ENCODE measurements around the gene U2AF1L4. TPM values are rescaled to one million over a fixed set of nuclear protein-coding genes. Genes with fewer than 3 reads are reported as not detected.
A peak's percentile ranks its signal among the peaks of the same experiment; 100 is the strongest.

U2AF1L4 gene
- total RNA-seq, 3 donors from 2014 or later (not counting 1 experiment from before 2014, with no cell fraction given): 63.7 to 78.2 (median 73.0) TPM

DNA sequence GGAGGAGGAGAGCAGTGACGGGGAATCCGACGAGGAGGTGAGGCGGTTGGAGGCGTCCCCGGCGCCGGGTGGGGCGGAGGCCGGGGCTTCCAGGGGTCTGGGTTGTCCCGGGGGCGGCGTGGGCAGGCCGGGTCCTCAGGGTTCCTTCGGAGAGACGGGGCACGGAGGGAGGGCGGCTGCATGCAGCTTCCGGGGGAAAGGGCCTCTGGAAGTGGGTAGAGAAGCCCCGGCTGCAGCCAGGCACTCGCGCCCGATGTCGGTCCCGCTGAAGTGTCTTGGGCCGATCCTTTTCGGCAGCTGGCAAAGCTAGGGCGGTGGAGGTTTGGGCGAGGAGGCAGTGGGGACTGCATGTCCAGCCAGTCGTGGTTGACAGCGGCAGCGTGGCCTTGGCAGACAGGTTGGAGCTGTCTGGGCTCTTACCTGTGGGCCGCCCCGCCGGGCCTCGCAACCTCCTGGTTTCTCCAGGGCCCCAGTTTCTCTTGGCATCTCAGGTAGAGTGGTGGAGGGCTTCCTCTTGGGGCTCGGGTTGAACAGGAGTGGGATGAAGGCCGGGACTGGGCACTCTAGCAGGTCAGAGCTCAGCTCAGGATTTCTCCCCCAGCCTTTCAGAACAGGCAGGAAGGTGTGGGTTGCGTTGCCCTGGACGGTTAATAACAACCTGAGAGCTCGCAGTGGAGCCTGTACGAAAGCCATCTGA, 26.7 kb downstream of the U2AF1L4 start:
- Histone ChIP-seq H3K4me1 (ENCODE audit: control insufficient read depth, insufficient read depth, low read length) (peaks cover 41% of the 10 kb centered on the region), H3K9me3 (ENCODE audit: control insufficient read depth, insufficient read depth, low read length) (no peaks in the 10 kb centered on the region), H3K27ac (ENCODE audit: low read length) (peak overlapping the region; percentile 22), H3K36me3 (ENCODE audit: control insufficient read depth, insufficient read depth, low read length) (peaks cover 24% of the 10 kb centered on the region), H3K27me3 (ENCODE audit: control insufficient read depth, insufficient read depth, low read length) (no peaks in the 10 kb centered on the region), H3K4me3 (ENCODE audit: low read length) (peak overlapping the region; percentile 49)
- ATAC-seq: no peak
- Mint-ChIP-seq H3K4me1 (peaks cover 16 to 64% of the 10 kb centered on the region in 2 donors), H3K36me3 (no peaks in the 10 kb centered on the region), H3K4me3 (peak overlapping the region; percentile 87), H3K9me3 (no peaks in the 10 kb centered on the region), H3K27ac (peak overlapping the region; percentile 63 to 76), H3K27me3 (ENCODE audit: low read depth in 2 of 2) (no peaks in the 10 kb centered on the region)
- TF ChIP-seq, protein P1, sequence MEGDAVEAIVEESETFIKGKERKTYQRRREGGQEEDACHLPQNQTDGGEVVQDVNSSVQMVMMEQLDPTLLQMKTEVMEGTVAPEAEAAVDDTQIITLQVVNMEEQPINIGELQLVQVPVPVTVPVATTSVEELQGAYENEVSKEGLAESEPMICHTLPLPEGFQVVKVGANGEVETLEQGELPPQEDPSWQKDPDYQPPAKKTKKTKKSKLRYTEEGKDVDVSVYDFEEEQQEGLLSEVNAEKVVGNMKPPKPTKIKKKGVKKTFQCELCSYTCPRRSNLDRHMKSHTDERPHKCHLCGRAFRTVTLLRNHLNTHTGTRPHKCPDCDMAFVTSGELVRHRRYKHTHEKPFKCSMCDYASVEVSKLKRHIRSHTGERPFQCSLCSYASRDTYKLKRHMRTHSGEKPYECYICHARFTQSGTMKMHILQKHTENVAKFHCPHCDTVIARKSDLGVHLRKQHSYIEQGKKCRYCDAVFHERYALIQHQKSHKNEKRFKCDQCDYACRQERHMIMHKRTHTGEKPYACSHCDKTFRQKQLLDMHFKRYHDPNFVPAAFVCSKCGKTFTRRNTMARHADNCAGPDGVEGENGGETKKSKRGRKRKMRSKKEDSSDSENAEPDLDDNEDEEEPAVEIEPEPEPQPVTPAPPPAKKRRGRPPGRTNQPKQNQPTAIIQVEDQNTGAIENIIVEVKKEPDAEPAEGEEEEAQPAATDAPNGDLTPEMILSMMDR (IDR thresholded peaks at IDR 0.05): no peak
- intact Hi-C loops (cut with micrococcal nuclease): no loop called here
- peak; percentile 34 to 65 for DNase-seq
- WGBS (ENCODE audit: insufficient coverage): under 1% methylated on average over 42 of the region's 42 CpGs

DNA sequence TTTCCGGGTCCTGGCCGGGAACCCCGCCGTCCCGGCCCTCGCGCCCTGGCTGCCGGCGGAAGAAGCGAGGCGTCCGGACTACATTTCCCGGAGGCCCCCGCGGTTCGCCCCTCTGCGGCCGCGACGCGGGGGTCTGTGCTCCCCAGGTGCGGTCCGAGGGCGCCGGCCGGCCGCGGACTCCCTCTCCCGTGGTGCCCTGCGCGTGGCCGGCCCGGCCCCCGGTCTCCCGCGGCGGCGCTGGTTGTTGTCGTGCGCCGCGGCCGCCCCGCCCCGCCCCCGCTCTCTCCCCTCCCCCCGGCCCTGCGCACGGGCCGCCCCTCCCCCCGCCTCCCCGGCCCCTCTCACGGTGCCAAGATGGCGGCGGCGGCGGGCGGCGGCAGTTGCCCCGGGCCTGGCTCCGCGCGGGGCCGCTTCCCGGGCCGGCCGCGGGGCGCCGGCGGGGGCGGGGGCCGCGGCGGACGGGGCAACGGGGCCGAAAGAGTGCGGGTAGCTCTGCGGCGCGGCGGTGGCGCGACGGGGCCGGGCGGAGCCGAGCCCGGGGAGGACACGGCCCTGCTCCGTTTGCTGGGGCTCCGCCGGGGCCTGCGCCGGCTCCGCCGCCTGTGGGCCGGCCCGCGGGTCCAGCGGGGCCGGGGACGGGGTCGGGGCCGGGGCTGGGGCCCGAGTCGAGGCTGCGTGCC, 27.4 kb downstream of the U2AF1L4 start, which contains the start of gene KMT2B:
KMT2B (plus strand) TSS at position 339 of the 680 bp plus-strand sequence; CDS start at position 355, 16 bp downstream.
- Histone ChIP-seq H3K36me3 (ENCODE audit: control insufficient read depth, insufficient read depth, low read length) (peaks cover 17% of the 10 kb centered on the region), H3K4me1 (ENCODE audit: control insufficient read depth, insufficient read depth, low read length) (peaks cover 41% of the 10 kb centered on the region), H3K9me3 (ENCODE audit: control insufficient read depth, insufficient read depth, low read length) (no peaks in the 10 kb centered on the region), H3K4me3 (ENCODE audit: low read length) (peak within 1 kb of the TSS; percentile 86), H3K27ac (ENCODE audit: low read length) (peak within 1 kb of the TSS; percentile 79), H3K27me3 (ENCODE audit: control insufficient read depth, insufficient read depth, low read length) (no peaks in the 10 kb centered on the region)
- DNase-seq (no peak), ATAC-seq (peak; percentile 39 to 66 (median 57))
- Mint-ChIP-seq H3K9me3 (no peaks in the 10 kb centered on the region), H3K4me3 (peak within 1 kb of the TSS; percentile 99), H3K27ac (peak within 1 kb of the TSS; percentile 94 to 98), H3K4me1 (peaks cover 16 to 64% of the 10 kb centered on the region in 2 donors), H3K36me3 (no peaks in the 10 kb centered on the region), H3K27me3 (ENCODE audit: low read depth in 2 of 2) (no peaks in the 10 kb centered on the region)
- intact Hi-C loops (cut with micrococcal nuclease): loop anchor here (1.0 to 2.0 kb wide), 7 partner anchors 22 to 213 kb away; partner anchors contain the start of genes PSENEN, RBM42 and U2AF1L4
- TF ChIP-seq, protein P1 (IDR thresholded peaks at IDR 0.05): no peak
- WGBS (ENCODE audit: insufficient coverage): under 1% methylated on average over 102 of the region's 109 CpGs

DNA sequence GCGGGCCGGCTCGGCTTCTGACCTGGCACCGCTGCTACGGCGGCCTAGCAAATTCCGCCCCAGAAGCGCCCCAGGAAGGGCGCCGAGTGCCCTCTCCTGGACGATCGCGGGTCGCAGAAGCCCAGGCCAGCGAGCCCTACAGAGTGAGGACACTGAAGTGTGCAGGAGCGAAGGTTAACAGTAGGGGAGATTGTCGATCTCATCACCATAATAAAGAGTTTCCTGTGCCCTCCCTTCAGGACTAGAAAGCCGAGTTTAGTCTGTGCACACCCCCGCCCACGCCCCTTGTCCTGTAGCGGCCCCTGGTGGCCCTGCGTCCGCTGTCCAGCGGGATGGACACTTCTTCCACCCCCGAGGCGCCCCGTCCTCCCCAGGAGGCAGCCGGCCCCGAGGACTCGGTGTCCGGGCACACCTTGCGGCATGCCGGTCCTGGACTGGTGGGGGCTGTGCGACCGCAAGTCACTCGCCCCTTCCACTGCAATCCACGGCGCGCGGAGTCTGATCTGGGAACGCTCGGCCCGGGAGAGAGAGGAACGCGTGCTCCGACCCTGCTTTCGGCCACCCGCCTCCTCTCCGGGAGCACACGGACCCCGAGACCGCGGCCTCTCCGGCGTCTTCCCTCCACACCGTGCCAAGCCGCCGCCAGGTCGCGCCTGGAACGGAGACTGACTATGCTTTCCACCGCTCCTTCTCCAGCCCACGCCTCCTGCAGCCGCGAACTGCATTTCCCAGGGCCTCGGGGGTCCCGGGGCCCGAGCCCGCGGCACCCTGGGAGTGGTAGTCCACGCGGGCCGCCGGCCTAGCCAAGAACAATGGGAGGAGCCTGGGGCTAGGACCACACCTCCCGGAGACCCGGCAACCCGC, 28.2 kb downstream of the U2AF1L4 start:
- ATAC-seq (peak; percentile 83 to 93 (median 86)), DNase-seq (peak; percentile 89 to 98)
- Histone ChIP-seq H3K27me3 (ENCODE audit: control insufficient read depth, insufficient read depth, low read length) (no peaks in the 10 kb centered on the region), H3K4me3 (ENCODE audit: low read length) (peak overlapping the region; percentile 86), H3K4me1 (ENCODE audit: control insufficient read depth, insufficient read depth, low read length) (peaks cover 48% of the 10 kb centered on the region), H3K27ac (ENCODE audit: low read length) (peak overlapping the region; percentile 79), H3K9me3 (ENCODE audit: control insufficient read depth, insufficient read depth, low read length) (no peaks in the 10 kb centered on the region), H3K36me3 (ENCODE audit: control insufficient read depth, insufficient read depth, low read length) (peaks cover 10% of the 10 kb centered on the region)
- Mint-ChIP-seq H3K27me3 (ENCODE audit: low read depth in 2 of 2) (no peaks in the 10 kb centered on the region), H3K4me1 (peaks cover 16 to 57% of the 10 kb centered on the region in 2 donors), H3K4me3 (peak overlapping the region; percentile 99), H3K36me3 (no peaks in the 10 kb centered on the region), H3K27ac (peak overlapping the region; percentile 94 to 98), H3K9me3 (no peaks in the 10 kb centered on the region)
- TF ChIP-seq, protein P1 (IDR thresholded peaks at IDR 0.05): peak; percentile 95
- intact Hi-C loops (cut with micrococcal nuclease): loop anchor here (1.0 to 2.0 kb wide), 8 partner anchors 15 to 214 kb away; partner anchors contain the start of genes PSENEN, RBM42 and U2AF1L4
- WGBS (ENCODE audit: insufficient coverage): 0% methylated on average over 74 of the region's 77 CpGs

Measured in natural killer cell (primary cell).